Epithelial cell of esophagus (primary cell): Measurements from ENCODE around the gene ACSL3.

Source experiments
- DNase-seq: peaks from one replicate; pipeline ENCODE4 v3.0.0; 2010; ENCODE audit warnings: low read depth
- H3K4me3 ChIP-seq: 2 replicates; pipeline ENCODE4 v1.5.1; 2011; ENCODE audit warnings: mild to moderate bottlenecking, low read length, control low read depth
- CTCF ChIP-seq: IDR thresholded peaks from 2 replicates; pipeline ENCODE4 v1.5.1; 2011; ENCODE audit warnings: low read depth, mild to moderate bottlenecking, low read length, control low read depth, inconsistent platforms; ENCODE audit not compliant: insufficient read depth; ENCODE audit errors: missing control alignments

The ACSL3 gene

GRCh38 chr2:222892321-222892720, 31.5 kb downstream of the ACSL3 start:
- peak; percentile 65 for DNase-seq
- TF ChIP-seq CTCF, result no peak
- no peak overlapping the region for H3K4me3 ChIP-seq

- TF ChIP-seq CTCF, result no peak
- no peak overlapping the region for H3K4me3 ChIP-seq
- no peak for DNase-seq
Observed at GRCh38 chr2:222892761-222893160, 31.9 kb downstream of the ACSL3 start.

GRCh38 chr2:222893716-222894115, 32.9 kb downstream of the ACSL3 start:
- no peak for DNase-seq
- no peak for TF ChIP-seq CTCF
- H3K4me3 ChIP-seq, result no peak overlapping the region

- no peak overlapping the region for H3K4me3 ChIP-seq
- no peak for DNase-seq
- no peak for TF ChIP-seq CTCF
Observed at GRCh38 chr2:222895144-222895543, 34.3 kb downstream of the ACSL3 start.

- no peak overlapping the region for H3K4me3 ChIP-seq
- no peak for TF ChIP-seq CTCF
- DNase-seq, result no peak
Observed at GRCh38 chr2:222897898-222898297, 37.1 kb downstream of the ACSL3 start.

- no peak overlapping the region for H3K4me3 ChIP-seq
- DNase-seq, result peak; percentile 86
- no peak for TF ChIP-seq CTCF
Observed at GRCh38 chr2:222899413-222900181, 38.8 kb downstream of the ACSL3 start.

GRCh38 chr2:222900354-222900753, 39.5 kb downstream of the ACSL3 start:
- no peak for TF ChIP-seq CTCF
- H3K4me3 ChIP-seq, result no peak overlapping the region
- DNase-seq, result peak; percentile 39
